A549 (cell line): ENCODE results near the gene CRISP2.

Source experiments
- HMGXB4 ChIP-seq: fragments of 250-450 bp; sonication (Bioruptor Pico); IDR thresholded peaks from 2 replicates; pipeline ENCODE4 v1.5.0; 2021; ENCODE audit warnings: mild to moderate bottlenecking, moderate library complexity, borderline replicate concordance
- ZFP36 ChIP-seq: fragments of 450-650 bp; IDR thresholded peaks from 2 replicates; pipeline ENCODE4 v1.6.1; 2014; ENCODE audit warnings: borderline replicate concordance; ENCODE audit not compliant: partially characterized antibody

GRCh38 chr6:49662892-49663261, 50.5 kb downstream of the CRISP2 start:
- TF ChIP-seq ZFP36 = no peak
- no peak for TF ChIP-seq HMGXB4 (CRISPR knock-in tag)
